ENCODE measurements around the gene YPEL2. TPM values are rescaled to one million over a fixed set of nuclear protein-coding genes. Genes with fewer than 3 reads are reported as not detected.

The YPEL2 gene
- total RNA-seq, 1 donor from 2014 or later = 8.7 TPM

GRCh38 chr17:59431601-59432000 is 100.1 kb downstream of the YPEL2 start:
- Mint-ChIP-seq H3K27me3 (ENCODE audit: low read depth) (no peaks in the 10 kb centered on the region), H3K4me1 (peaks cover 12% of the 10 kb centered on the region), H3K27ac (no peak overlapping the region), H3K4me3 (no peak overlapping the region), H3K9me3 (peaks cover 10% of the 10 kb centered on the region), H3K36me3 (peaks cover 3% of the 10 kb centered on the region)
- no peak for DNase-seq (ENCODE audit: low spot score in 2 of 2, unreplicated experiment in 2 of 2)
- no peak for TF ChIP-seq CTCF (IDR thresholded peaks at IDR 0.05; ENCODE audit: unreplicated experiment)

DNA sequence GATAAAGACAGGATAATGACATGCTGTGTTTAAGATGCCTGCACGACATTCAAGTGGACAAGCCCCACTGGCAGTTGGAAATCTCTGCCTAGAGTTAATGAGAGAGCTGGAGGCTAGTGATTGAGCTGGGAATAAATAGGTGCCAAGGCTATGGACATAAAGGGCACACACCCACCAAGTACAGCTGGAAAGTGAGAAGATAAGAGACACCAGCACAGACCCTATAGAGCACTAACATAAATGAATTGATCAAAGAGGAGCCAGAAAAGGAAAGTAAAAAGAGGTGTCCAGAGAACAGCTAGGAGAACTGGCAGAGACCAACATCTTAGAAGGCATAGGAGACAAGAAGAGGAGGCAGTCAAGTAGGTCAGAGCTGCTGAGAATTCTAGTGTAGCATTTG is 101.2 kb downstream of the YPEL2 start:
- H3K27ac Mint-ChIP-seq = no peak overlapping the region

DNA sequence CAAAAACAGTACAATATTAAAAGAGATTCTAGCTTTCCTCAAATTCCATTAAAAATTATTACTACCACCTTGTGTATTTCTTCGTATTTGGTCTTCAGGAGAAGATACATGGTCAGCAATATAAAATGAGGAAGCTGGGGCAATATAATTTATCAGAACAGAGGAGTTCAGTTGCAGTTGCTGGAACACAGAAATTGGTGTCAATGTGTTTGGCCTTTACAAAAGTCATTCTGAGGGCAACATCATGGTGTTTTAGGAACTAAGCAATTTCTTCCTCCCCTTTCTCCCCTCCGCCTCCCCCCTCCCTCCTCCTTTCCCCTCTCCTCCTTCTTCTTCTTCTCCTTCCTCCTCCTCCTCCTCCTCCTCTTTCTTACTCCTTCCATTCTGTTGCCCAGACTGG is 102.1 kb downstream of the YPEL2 start:
- Mint-ChIP-seq H3K27ac (no peak overlapping the region), H3K36me3 (peaks cover 3% of the 10 kb centered on the region), H3K4me3 (no peak overlapping the region), H3K4me1 (peaks cover 2% of the 10 kb centered on the region), H3K27me3 (ENCODE audit: low read depth) (no peaks in the 10 kb centered on the region), H3K9me3 (peaks cover 10% of the 10 kb centered on the region)
- no peak for TF ChIP-seq CTCF (IDR thresholded peaks at IDR 0.05; ENCODE audit: unreplicated experiment)
- DNase-seq (ENCODE audit: low spot score in 2 of 2, unreplicated experiment in 2 of 2) = no peak

More for the DNA sequence above, 101.2 kb downstream of the YPEL2 start:
- no peak for DNase-seq (ENCODE audit: low spot score in 2 of 2, unreplicated experiment in 2 of 2)
- H3K4me3 Mint-ChIP-seq = no peak overlapping the region
- peaks cover 5% of the 10 kb centered on the region for H3K4me1 Mint-ChIP-seq
- H3K27me3 Mint-ChIP-seq (ENCODE audit: low read depth) = no peaks in the 10 kb centered on the region
- H3K36me3 Mint-ChIP-seq = peaks cover 3% of the 10 kb centered on the region
- no peak for TF ChIP-seq CTCF (IDR thresholded peaks at IDR 0.05; ENCODE audit: unreplicated experiment)
- peaks cover 10% of the 10 kb centered on the region for H3K9me3 Mint-ChIP-seq

DNA sequence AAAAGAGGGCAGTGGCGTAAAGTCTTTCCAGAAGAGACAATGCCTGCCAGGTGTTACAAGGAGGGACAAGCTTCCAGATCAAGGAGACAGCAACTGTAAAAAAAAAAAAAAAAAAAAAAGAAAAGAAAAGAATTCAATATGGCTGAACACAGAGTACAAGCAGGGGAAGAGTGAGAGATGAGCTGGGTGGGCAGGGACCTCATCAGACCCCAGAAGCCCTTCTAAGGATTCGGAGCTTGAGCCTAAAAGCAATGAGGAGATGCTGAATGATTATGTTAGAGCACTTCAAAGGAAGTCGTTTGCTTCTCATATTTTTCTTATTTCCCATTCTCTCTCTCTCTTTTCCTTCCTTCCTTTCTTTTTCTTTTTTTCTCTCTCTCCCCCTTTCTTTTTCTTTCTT is 103.0 kb downstream of the YPEL2 start:
- no peaks in the 10 kb centered on the region for H3K27me3 Mint-ChIP-seq (ENCODE audit: low read depth)
- H3K9me3 Mint-ChIP-seq = peaks cover 10% of the 10 kb centered on the region
- H3K4me3 Mint-ChIP-seq = no peak overlapping the region
- no peak for TF ChIP-seq CTCF (IDR thresholded peaks at IDR 0.05; ENCODE audit: unreplicated experiment)
- no peak overlapping the region for H3K27ac Mint-ChIP-seq
- H3K4me1 Mint-ChIP-seq = peaks cover 5% of the 10 kb centered on the region
- no peak for DNase-seq (ENCODE audit: low spot score in 2 of 2, unreplicated experiment in 2 of 2)
- peaks cover 3% of the 10 kb centered on the region for H3K36me3 Mint-ChIP-seq

GRCh38 chr17:59435238-59435637 is 103.8 kb downstream of the YPEL2 start:
- TF ChIP-seq CTCF (IDR thresholded peaks at IDR 0.05; ENCODE audit: unreplicated experiment) = no peak
- H3K4me3 Mint-ChIP-seq = no peak overlapping the region
- peaks cover 10% of the 10 kb centered on the region for H3K9me3 Mint-ChIP-seq
- H3K36me3 Mint-ChIP-seq = peaks cover 3% of the 10 kb centered on the region
- no peak overlapping the region for H3K27ac Mint-ChIP-seq
- no peaks in the 10 kb centered on the region for H3K27me3 Mint-ChIP-seq (ENCODE audit: low read depth)
- DNase-seq (ENCODE audit: low spot score in 2 of 2, unreplicated experiment in 2 of 2) = no peak
- peaks cover 8% of the 10 kb centered on the region for H3K4me1 Mint-ChIP-seq

GRCh38 chr17:59436900-59437299 is 105.4 kb downstream of the YPEL2 start:
- DNase-seq (ENCODE audit: low spot score in 2 of 2, unreplicated experiment in 2 of 2) = no peak
- Mint-ChIP-seq H3K27me3 (ENCODE audit: low read depth) (no peaks in the 10 kb centered on the region), H3K9me3 (peaks cover 7% of the 10 kb centered on the region), H3K4me3 (no peak overlapping the region), H3K27ac (no peak overlapping the region), H3K4me1 (peaks cover 13% of the 10 kb centered on the region), H3K36me3 (peaks cover 3% of the 10 kb centered on the region)
- no peak for TF ChIP-seq CTCF (IDR thresholded peaks at IDR 0.05; ENCODE audit: unreplicated experiment)

Measured in mesothelial cell of epicardium (in vitro differentiated cells).